HG03060 (cell line): ENCODE measurements around the gene ITGAX.

ENCODE experiments used
- ATAC-seq: cut with Tn5 transposase; IDR thresholded peaks from one replicate; pipeline ENCODE4 v1.9.1; 2021; ENCODE audit warnings: low read depth, moderate number of reproducible peaks; ENCODE audit not compliant: unreplicated experiment

ITGAX gene

DNA sequence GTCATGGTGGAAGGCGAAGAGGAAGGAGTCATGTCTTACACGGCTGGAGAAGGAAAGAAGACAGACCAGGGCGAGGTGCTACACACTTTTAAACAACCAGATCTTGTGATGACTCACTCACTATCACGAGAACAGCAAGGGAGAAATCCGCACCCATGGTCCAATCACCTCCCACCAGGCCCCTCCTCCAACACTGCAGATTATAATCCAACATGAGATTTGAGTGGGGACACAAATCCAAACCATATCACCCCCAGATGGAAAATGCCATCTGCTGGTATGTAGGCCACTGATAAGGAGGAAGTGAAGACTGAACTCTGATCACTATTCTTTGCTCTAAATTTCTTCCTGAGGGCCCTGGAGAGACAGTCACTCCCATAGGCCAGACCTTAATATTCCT is 7.5 kb upstream of the ITGAX start:
- ATAC-seq = no peak

DNA sequence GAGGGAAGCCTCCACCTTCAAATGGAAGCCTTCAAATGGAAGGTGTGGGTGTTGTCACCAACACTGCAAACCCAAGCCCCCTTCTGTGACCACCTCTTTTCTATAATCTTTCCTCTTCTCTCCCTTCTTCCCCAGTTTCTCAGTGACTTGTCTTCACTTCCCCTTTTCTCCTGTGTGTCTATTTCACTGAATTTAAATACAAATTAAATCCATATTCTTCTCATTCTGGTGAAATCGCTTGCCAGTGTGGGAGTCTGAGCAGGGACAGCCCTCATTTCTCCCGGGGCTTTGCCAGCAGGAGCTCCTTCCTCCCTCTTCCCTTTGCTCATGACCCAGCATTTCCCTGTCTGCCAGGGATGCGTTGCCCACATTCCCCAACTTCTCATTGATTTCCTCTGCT is 6.4 kb upstream of the ITGAX start:
- ATAC-seq = no peak

DNA sequence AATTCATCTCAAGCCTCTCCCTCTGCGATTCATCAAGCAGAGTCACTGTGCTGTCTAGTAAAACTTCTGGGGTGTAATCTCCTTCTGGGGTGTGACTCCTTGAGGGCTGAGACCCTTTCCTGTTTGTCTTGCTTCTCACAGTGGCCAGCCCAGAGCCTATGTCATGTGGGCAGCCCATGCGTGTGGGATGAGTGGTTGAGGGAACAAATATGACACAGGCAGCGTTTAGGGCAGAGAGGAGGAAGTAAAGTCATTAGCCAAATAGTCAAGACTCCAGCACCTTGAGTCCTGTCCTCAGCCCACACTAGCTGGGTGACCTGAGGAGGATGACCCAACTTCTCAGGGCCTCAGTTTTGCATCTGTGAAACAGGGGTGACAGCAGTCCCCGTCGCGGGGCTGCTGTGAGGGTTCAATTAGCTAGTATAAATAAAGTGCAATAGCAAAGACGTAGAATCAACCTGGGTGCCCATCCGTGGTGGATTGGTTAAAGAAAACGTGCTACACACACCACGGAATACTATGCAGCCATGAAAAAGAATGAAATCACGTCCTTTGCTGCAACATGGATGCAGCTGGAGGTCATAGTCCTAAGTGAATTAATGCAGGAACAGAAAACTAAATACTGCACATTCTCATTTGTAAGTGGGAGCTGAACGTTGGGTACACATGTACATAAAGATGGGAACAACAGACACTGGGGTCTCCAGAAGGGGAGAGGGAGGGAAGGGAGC is 4.5 kb upstream of the ITGAX start:
- no peak for ATAC-seq

DNA sequence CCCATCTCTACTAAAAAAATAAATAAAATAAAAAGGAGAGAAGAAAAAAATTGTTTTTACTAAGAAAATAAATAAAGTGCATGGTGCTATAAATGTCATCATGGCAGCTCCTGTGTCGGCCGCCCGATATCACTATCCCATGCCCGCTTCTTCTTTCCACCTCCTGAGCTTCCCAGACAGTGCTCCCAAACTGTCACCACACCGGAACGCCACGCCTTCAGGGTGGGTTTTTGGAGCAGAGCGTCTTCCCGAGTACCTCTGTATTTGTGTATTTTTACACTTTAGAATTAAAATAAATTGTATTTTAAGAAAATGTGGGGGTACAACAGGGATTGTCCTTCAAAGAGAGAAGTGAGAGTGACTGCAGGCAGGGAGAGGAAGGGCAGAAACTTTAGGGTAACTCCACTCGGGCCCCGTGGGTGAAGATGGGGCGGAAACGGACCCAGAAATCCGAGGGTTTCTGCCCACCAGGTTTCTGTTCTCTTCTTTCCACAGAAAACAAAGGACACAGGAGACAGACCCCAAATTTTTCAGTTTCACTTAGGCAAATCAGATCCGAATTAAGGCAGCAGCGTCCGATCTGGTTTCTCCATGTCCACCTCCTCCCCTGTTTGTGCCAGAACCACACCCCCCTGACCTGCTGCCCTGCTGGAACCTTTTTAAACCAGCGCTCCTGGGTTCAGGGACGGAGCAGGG is 3.6 kb upstream of the ITGAX start:
- ATAC-seq = no peak

DNA sequence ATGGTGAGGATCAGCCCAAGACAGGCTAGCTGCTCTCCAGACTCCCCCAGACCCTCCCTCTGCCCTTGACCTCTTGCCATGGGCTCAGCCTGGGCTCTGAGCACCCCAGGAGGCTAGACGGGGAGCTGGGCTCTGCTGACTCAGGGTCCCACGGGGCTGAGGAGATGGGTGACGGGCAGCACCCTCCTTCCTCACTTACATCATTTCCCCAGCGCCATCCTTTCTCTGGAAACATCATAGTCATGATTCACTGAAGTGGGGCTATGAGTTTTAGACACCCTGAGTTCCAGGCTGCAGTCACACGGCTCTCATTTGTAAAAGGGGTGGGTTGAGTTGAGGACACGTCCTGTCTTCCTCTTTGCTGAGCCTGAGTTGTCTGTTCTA is 3.0 kb upstream of the ITGAX start:
- ATAC-seq = no peak

DNA sequence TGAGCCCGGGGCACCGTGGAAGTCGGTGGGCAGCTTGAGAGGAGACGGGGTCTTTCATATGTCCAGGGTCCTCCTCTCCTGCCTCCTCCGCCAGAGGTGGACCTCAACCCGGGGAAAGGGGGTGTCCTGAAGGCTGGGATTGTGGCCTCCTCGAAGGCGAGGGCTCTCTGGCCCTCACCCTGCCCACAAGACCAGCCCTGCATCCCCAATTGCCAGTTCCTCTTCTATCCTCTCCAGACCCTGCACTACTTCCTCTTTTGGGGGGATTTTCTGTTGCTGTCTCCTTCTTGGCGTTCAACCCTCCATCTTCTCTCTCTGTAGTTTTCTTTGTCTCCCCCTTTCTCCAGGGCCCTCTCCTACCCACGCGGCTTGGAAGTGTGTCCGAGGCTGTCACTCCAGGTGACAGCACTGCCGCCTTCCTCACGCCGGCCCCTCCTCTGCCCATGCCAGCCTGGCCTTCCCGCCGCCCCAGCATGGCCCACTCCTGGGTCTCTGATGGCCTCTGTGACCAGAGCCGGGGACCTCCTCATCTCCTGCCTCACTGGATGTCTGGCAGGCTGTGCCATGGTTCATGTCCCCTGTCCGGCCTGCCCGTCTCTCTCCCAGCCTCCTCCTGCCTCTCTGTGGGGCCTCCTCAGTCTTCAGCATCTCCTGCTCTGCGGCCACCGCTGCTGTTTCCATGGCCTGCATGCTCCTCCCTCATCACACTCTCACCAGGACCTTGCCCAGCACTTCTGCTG is 2.4 kb upstream of the ITGAX start:
- ATAC-seq = no peak

DNA sequence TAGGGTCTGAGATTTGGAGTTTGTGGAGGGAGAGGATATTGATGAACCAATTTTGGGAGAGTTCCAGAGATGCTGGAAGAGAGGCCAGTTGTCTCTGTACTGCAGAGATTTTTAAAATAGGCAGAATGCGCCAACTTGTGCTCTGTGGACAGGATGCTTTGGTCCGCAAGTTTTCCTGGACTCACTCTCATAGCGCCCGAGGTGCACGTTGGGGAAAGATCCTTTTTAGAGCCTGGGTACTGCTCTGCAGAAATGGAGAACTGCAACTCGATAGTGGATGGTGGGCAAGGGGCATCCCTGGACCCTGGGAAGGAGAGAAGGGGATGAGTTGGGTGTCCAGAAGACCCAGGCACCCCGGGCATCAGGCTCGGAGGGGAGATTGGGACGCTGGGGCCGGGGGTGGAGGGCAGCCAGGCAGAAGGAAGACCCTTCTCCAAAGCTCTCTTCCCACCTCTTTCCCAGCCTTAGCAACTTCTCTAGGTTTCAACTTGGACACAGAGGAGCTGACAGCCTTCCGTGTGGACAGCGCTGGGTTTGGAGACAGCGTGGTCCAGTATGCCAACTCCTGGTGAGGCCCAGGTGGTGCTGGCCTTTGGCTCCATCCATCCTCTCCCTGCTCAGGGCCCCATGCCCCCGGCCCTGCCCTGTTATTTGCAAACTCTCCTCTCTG is 590 bp downstream of the ITGAX start:
- ATAC-seq = no peak

DNA sequence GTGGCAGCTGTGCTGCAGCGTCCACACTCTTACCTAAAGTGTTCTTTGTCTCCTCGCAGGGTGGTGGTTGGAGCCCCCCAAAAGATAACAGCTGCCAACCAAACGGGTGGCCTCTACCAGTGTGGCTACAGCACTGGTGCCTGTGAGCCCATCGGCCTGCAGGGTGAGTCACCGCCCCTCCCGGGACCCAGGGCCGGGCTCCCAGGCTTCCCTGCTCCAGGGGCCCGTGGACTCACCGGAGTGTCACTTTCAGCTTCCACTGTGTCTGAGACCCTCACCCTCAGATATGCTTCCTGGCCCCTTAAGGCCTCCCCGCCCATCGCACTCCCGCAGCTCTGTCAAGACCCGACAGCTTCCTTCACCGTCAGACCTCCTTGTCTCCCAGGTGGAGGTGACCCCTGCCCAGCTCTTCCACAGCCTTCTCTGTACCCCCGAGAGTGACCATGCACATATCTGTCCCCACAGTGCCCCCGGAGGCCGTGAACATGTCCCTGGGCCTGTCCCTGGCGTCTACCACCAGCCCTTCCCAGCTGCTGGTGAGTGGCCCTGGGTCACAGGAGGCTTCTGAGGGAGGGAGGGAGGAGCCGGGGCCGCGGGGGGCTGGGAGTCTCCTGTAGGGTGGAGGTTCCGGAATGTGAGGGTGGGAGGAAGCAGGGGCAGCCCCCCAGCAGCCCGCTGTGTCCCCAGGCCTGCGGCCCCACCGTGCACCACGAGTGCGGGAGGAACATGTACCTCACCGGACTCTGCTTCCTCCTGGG is 1.8 kb downstream of the ITGAX start:
- no peak for ATAC-seq

DNA sequence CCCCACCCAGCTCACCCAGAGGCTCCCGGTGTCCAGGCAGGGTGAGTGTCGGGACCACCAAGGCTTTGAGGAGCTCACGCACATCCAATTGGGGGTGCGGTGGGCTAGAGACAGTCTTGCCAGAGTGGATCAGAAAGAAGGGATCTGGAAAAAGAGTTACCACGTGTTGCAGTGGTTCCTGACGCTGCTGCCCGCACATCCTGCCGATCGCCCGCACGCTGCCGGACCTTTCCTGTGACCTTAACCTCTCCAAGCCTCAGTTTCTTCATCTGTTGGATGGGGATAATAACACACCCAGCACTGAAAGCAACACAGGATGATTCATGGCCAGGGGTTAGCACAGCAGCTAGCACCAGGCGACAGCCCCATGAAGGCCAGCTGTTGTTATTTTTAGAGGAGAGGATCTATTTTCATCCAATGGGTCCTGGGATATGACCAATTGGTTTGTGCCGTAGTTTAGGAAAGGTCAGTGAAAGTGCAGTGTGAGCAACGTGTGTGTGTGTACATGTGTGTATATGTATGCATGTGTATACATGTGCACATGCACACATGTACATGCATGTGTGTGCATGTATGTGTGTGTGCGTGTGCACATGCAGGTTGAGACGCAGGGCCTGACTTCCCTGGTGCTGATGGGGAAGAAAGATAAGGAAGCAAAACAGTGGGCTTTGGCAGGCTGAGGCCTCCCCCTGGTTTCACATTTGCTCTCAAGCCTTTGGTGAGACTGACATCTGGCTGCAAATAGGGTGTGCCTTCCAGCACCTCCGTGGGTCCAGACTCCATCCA is 2.5 kb downstream of the ITGAX start:
- ATAC-seq = no peak

DNA sequence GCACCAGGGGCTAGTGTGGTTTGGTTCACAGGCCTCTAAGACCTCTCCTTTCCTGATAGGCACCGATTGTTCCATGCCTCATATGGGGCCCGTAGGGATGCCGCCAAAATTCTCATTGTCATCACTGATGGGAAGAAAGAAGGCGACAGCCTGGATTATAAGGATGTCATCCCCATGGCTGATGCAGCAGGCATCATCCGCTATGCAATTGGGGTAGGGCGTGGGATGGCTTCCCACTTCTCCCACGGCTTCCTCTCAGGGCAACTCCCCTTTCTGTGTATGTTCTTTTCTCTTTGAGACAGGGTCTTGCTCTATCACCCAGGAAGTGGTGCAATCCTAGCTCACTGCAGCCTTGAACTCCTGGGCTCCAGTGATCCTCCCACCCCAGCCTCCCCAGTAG is 5.3 kb downstream of the ITGAX start:
- no peak for ATAC-seq

DNA sequence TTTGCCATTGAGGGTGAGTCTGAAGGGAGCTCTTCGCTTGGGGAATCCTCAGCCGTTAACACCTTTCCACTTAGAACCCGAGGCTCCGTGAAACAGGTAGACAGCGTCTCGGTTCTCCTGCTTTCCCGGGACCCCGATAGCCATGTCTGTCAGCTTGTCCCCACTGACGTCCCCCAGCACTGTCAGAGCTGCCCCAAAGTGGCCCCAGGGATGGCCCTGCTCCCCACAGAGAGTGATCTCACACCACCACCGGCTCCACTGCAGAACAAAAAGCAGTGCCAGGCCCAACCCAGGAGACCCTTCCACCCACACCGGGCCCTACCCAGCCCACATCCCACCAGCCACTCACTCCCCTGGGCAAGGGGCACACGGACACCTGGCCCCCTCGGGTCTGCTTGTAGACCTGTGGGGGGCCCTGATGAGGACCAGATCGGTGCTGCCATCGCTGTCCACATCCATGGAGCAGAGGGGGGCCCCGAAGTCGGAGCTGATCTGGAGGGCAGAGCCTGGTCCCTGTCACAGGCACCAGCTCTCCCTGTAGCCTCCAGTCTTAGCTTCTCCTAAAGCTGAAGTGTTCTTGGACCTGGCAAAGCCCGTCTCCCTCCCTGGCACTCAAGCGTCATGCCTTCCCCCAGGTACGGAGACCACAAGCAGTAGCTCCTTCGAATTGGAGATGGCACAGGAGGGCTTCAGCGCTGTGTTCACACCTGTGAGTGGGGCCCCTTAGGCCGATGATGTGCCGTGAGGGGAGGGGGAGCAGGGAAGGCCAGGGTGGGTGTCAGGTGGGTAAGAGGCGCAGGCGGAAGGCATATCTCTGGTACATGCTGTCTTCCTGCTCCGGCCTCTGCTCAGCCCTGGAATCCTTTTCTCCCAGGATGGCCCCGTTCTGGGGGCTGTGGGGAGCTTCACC is 6.5 kb downstream of the ITGAX start:
- no peak for ATAC-seq

DNA sequence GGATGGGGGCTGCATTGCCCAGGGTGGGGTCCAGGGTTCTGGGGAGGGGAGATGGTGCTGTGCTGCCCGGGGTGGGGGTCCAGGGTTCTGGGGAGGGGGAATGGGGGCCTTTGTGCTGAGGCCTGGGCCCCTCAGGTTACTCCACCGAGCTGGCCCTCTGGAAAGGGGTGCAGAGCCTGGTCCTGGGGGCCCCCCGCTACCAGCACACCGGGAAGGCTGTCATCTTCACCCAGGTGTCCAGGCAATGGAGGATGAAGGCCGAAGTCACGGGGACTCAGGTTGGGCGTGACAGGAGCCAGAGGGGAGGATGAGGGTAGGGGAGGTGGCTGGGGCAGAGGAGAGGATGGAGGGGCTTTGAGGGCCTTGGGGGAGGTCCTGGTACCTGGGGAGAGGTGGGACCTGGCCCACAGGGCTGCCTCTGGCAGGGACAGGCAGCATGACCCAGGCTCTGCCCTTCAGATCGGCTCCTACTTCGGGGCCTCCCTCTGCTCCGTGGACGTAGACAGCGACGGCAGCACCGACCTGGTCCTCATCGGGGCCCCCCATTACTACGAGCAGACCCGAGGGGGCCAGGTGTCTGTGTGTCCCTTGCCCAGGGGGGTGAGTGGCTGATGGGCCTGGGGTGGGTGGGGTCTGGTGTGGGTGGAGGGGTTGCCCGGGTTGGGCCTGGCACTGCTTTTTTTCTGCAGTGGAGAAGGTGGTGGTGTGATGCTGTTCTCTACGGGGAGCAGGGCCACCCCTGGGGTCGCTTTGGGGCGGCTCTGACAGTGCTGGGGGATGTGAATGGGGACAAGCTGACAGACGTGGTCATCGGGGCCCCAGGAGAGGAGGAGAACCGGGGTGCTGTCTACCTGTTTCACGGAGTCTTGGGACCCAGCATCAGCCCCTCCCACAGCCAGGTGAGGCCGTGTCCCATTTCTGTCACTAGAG is 7.8 kb downstream of the ITGAX start:
- no peak for ATAC-seq

DNA sequence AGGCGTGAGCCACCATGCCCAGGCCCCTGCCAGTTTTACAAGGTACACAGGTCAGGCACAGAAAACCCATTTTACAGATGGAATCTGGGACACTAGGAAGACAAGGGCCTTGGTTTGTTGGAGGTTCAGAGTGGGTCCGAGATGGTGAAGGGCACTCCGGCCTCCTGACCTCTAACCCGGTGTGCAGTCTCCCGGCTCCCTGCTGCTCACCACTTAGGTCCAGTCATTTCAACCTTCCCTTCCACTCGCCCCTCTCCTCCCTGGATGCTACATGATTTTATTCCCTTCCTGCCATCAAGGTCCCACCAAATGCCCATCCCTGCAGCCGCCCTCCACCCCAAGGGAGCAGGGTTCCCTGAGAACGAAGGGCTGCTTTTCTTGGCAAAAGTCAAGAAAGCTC is 8.7 kb downstream of the ITGAX start:
- no peak for ATAC-seq

DNA sequence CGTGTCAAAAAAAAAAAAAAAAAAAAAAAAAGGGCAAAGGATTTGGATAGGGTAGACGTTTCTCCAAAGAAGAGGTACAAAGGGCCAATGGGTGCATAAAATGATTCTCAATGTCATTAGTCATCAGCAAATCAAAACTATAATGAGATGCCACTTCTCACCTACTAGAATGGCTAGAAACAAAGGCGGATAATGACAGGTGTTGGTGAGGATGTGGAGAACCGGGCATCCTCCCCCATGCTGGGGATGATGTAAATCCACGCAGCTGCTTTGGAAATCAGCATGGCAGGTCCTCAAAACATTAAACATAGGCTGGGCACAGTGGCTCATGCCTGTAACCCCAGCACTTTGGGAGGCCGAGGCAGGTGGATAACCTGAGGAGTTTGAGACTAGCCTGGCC is 9.4 kb downstream of the ITGAX start:
- ATAC-seq = no peak

DNA sequence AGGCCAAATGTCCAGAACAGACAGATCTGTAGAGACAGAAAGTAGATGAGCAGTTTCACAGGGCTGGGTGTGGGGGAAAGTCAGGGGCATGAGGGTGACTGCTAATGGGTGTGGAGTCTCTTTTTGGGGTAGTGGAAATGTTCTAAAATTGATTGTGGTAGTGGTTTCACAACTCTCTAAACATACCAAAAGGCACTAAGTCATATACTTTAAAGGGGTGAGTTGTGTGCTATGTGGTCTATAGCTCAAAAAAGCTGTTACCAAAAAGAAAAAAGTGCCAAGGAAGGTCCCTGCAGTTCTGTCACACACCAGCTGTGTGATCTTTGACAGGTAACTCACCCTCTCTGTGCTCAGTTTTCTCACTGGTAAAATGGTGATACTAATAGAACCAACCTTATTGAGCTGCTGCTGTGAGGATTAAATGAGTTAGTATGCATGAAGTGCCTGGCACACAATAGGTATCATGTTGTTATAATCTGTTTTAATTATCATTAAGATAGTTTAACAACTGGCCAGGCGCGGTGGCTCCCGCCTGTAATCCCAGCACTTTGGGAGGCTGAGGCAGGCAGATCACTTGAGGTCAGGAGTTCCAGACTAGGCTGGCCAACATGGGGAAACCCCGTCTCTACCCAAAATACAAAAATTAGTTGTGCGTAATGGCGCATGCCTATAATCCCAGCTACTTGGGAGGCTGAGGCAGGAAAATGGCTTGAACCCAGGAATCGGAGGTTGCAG is 10.3 kb downstream of the ITGAX start:
- ATAC-seq = no peak

DNA sequence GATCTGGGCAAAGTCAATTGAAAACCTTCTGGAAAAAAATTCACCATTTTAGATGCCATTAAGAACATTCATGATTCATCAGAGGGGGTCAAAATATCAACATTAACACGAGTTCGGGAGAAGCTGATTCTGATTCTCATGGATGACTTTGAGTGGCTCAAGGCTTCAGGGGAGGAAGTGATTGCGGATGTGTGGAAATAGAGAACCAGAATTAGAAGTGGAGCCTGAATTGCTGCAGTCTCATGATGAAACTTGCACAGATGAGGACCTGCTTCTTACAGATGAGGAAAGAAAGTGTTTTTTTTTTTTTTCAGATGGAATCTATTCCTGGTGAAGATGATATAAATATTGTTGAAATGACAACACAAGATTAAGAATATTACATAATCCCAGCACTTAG is 12.9 kb downstream of the ITGAX start:
- ATAC-seq = no peak

DNA sequence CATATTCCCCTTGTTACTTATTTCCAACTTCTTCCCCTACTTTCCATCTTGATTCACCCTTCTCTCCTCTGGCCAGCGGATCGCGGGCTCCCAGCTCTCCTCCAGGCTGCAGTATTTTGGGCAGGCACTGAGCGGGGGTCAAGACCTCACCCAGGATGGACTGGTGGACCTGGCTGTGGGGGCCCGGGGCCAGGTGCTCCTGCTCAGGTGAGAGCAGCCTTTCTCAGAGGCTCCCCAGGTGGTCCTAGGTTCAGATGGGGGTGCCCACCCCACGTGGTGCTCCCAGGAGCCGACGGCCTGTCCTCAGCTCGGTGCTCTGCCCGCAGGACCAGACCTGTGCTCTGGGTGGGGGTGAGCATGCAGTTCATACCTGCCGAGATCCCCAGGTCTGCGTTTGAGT is 16.0 kb downstream of the ITGAX start:
- no peak for ATAC-seq
